Measurements from ENCODE around the gene CCR5AS.

Gene CCR5AS

DNA sequence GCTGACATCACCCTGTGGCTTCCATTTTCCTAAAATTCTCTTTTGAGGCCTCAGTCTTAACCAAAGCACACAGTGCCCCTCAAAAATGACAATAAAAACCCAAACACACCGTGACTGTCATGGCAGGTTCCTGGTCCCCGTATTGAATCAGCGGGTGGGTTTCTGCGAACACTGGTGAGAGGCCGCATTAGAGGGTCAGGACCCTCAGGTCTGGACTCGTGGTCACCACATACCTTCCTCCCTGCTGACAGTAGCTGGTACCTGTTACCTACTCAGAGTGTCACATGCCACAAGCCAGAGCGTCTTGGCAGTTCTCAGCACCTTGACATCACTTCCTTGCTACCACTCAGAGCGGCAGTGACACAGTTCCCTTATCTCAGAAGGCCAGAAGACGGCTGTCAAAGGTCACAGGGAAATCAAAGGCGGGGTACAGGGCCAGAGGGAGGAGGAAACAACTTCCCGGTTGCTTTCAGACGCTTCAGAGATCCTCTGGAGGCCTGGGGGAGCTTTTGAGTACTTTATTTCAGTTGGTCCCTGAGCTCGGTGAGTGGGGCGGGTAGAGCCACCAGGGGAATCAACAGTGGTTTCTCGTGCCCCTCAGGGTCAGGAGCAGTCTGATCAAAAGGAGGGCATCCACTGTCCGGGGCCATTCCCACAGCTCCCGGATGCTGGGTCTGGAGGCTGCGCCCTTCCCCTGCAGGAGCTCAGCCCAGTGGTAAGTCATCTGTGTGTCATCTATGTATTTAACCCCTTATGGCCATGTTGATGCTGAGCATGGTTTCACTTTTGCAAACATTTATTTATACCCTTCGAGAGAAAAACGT, at the start of gene CCR5AS, which contains the start of gene CCRL2:
TSS of gene CCR5AS (minus strand) at position 279 of the 824 bp plus-strand sequence.
TSS of gene CCRL2 (plus strand) at position 472 of the 824 bp plus-strand sequence. CDS start 821 bp downstream, outside the sequence.
- Histone ChIP-seq H3K27me3 (ENCODE audit: low read length) (no peaks in the 10 kb centered on the region), H3K79me2 (ENCODE audit: low read length) (no peaks in the 10 kb centered on the region), H3K27ac (ENCODE audit: low read length) (no peak within 1 kb of the TSS), H3K36me3 (ENCODE audit: insufficient read depth, low read length) (no peaks in the 10 kb centered on the region), H3K9me3 (ENCODE audit: low read length) (no peaks in the 10 kb centered on the region), H3K4me2 (ENCODE audit: low read depth, low read length, poor library complexity, severe bottlenecking) (no peak within 1 kb of the TSS), H4K20me1 (ENCODE audit: insufficient read depth, low read depth, low read length) (no peaks in the 10 kb centered on the region), H3K4me3 (ENCODE audit: low read length) (no peak within 1 kb of the TSS), H3K4me1 (ENCODE audit: low read length) (peaks cover 7% of the 10 kb centered on the region), H3K9me2 (replicated peaks; ENCODE audit: insufficient read depth, low read length) (no peaks in the 10 kb centered on the region), H3K9ac (ENCODE audit: low read length) (peak within 1 kb of the TSS; percentile 13; the same call in 1 of the 2 replicates), H2AFZ (ENCODE audit: low read length) (peak within 1 kb of the TSS; percentile 56; the same call in 1 of the 2 replicates)
- DNase-seq, result no peak

DNA sequence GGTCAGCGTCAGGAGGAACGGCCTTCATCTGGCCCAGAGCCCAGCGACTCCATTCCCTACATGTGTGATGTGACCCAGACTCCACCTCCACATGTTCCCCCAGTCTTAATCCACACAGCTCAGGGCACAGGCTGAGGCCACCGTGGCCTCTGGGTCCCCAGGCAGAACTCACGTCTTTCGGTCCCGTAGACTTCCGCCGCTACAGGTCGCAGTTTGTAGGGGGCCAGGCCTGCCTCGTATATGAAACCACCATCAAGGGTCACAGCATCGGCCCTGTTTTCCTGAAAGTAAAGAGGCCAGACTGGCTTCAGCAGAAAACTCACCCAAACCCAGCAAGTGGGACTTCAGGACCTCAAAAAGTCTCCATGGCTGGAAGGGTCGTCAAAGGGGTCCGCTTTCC, 49.3 kb upstream of the CCR5AS start:
- H3K79me2 ChIP-seq (ENCODE audit: low read length), result no peaks in the 10 kb centered on the region
- no peaks in the 10 kb centered on the region; the same call in 1 of the 2 replicates for H3K9me3 ChIP-seq (ENCODE audit: low read length)
- H3K9ac ChIP-seq (ENCODE audit: low read length), result no peak overlapping the region
- H2AFZ ChIP-seq (ENCODE audit: low read length), result no peak overlapping the region
- H3K27ac ChIP-seq (ENCODE audit: low read length), result no peak overlapping the region
- no peak overlapping the region for H3K4me2 ChIP-seq (ENCODE audit: low read depth, low read length, poor library complexity, severe bottlenecking)
- H3K4me1 ChIP-seq (ENCODE audit: low read length), result no peaks in the 10 kb centered on the region
- DNase-seq, result no peak
- 0 out of 2 replicates have a peak, but pooled peaks cover 8% of the 10 kb centered on the region for H4K20me1 ChIP-seq (ENCODE audit: insufficient read depth, low read depth, low read length)
- H3K36me3 ChIP-seq (ENCODE audit: insufficient read depth, low read length), result no peaks in the 10 kb centered on the region
- no peaks in the 10 kb centered on the region for H3K9me2 ChIP-seq (replicated peaks; ENCODE audit: insufficient read depth, low read length)
- no peak overlapping the region for H3K4me3 ChIP-seq (ENCODE audit: low read length)
- 0 out of 2 replicates have a peak, but pooled peaks cover 3% of the 10 kb centered on the region for H3K27me3 ChIP-seq (ENCODE audit: low read length)

DNA sequence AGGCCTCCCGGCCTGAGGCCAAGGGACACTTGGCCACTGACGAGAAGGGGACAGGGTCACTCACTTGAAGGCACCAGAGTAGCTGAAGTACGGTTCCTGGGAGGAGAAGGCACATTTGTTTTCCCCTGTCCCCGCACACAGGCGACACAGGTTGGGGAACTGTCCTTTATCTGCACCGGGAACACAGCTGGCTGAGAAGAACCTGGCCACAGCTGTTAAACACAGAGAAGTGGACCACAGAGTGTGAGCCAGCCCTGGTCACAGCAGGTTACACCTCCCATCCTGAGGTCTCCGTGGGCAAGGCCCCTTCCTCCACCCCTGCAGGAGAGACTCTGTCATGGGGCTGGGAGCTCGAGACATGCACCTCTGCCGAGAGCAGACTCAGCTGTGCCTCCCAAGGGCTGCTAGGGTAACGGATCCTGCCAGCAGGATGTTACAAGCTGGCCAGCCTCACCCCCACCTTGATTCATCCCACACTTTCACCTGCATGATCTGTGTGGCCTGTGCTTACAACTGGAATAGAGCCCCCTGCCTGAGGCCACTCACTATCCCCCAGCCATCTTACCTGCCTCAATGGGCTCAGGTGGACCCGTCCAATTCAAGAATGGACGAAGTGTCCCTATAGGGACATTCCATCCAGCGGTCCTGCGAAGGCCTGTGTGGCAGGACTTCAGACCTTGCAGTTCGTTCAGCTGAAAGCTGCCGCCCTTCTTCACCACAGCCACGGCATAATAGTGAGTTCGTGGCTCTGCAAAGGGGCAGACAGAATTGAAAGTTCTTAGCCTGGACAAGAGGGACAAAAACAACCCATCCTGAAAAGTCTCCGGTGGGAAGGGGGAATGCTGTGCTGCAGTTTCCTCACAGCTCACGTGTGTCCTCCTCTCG, 48.6 kb upstream of the CCR5AS start:
- Histone ChIP-seq H3K9me2 (replicated peaks; ENCODE audit: insufficient read depth, low read length) (no peaks in the 10 kb centered on the region), H4K20me1 (ENCODE audit: insufficient read depth, low read depth, low read length) (0 out of 2 replicates have a peak, but pooled peaks cover 8% of the 10 kb centered on the region), H3K4me1 (ENCODE audit: low read length) (no peaks in the 10 kb centered on the region), H3K27me3 (ENCODE audit: low read length) (no peaks in the 10 kb centered on the region), H2AFZ (ENCODE audit: low read length) (no peak overlapping the region), H3K36me3 (ENCODE audit: insufficient read depth, low read length) (no peaks in the 10 kb centered on the region), H3K79me2 (ENCODE audit: low read length) (no peaks in the 10 kb centered on the region), H3K27ac (ENCODE audit: low read length) (no peak overlapping the region), H3K9me3 (ENCODE audit: low read length) (no peaks in the 10 kb centered on the region), H3K9ac (ENCODE audit: low read length) (no peak overlapping the region), H3K4me2 (ENCODE audit: low read depth, low read length, poor library complexity, severe bottlenecking) (no peak overlapping the region), H3K4me3 (ENCODE audit: low read length) (no peak overlapping the region)
- no peak for DNase-seq

DNA sequence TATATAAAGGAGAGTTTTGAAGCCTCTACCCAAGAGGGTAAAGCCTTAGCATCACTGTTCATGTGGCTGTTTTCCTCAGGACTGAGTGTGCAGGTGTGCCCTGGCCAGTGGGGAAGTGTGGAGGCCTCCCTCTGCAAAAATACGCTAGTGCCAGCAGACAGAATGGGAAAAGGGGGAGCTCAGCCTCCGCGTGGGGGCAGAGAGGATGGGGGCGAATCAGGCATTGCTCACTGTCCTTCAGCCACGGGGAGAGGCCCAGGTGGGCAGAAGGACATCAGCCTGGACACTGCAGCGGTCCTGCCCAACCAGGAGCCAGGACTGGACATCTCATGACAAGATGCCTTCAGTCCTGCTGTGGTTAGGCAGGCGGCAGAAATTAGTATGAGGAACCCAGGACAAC, 47.7 kb upstream of the CCR5AS start:
- DNase-seq, result no peak

DNA sequence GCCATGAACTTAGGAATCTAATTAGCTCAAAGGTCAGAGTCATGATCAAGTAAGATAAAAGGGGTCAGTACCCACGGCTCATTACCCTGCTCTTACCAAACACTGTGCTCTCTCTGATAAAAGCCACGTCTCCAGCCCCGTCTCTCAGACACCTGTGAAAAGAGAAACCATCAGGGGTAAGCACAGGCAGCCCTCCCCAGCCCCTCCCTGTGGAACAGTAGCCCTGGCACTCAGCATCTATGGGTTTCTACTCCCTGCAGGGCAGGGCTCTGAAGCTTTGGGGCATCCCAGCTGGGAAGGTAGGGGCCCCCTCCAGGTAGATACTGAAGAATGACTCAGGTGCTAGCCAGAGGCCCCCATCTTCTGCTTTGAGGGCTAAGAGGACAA, 47.3 kb upstream of the CCR5AS start:
- Histone ChIP-seq H2AFZ (ENCODE audit: low read length) (no peak overlapping the region), H3K9me2 (replicated peaks; ENCODE audit: insufficient read depth, low read length) (no peaks in the 10 kb centered on the region), H3K9ac (ENCODE audit: low read length) (no peak overlapping the region), H3K79me2 (ENCODE audit: low read length) (no peaks in the 10 kb centered on the region), H3K4me3 (ENCODE audit: low read length) (no peak overlapping the region), H3K27me3 (ENCODE audit: low read length) (no peaks in the 10 kb centered on the region), H3K36me3 (ENCODE audit: insufficient read depth, low read length) (no peaks in the 10 kb centered on the region), H3K9me3 (ENCODE audit: low read length) (no peaks in the 10 kb centered on the region), H3K4me2 (ENCODE audit: low read depth, low read length, poor library complexity, severe bottlenecking) (no peak overlapping the region), H3K4me1 (ENCODE audit: low read length) (no peaks in the 10 kb centered on the region), H4K20me1 (ENCODE audit: insufficient read depth, low read depth, low read length) (0 out of 2 replicates have a peak, but pooled peaks cover 8% of the 10 kb centered on the region), H3K27ac (ENCODE audit: low read length) (no peak overlapping the region)
- no peak for DNase-seq

More for the DNA sequence above, 47.7 kb upstream of the CCR5AS start:
- Histone ChIP-seq H3K4me1 (ENCODE audit: low read length) (no peaks in the 10 kb centered on the region), H3K9me2 (replicated peaks; ENCODE audit: insufficient read depth, low read length) (no peaks in the 10 kb centered on the region), H3K4me3 (ENCODE audit: low read length) (no peak overlapping the region), H3K4me2 (ENCODE audit: low read depth, low read length, poor library complexity, severe bottlenecking) (no peak overlapping the region), H3K36me3 (ENCODE audit: insufficient read depth, low read length) (no peaks in the 10 kb centered on the region), H3K79me2 (ENCODE audit: low read length) (no peaks in the 10 kb centered on the region), H4K20me1 (ENCODE audit: insufficient read depth, low read depth, low read length) (0 out of 2 replicates have a peak, but pooled peaks cover 8% of the 10 kb centered on the region), H3K9me3 (ENCODE audit: low read length) (no peaks in the 10 kb centered on the region), H3K9ac (ENCODE audit: low read length) (no peak overlapping the region), H3K27ac (ENCODE audit: low read length) (no peak overlapping the region), H3K27me3 (ENCODE audit: low read length) (no peaks in the 10 kb centered on the region), H2AFZ (ENCODE audit: low read length) (no peak overlapping the region)

DNA sequence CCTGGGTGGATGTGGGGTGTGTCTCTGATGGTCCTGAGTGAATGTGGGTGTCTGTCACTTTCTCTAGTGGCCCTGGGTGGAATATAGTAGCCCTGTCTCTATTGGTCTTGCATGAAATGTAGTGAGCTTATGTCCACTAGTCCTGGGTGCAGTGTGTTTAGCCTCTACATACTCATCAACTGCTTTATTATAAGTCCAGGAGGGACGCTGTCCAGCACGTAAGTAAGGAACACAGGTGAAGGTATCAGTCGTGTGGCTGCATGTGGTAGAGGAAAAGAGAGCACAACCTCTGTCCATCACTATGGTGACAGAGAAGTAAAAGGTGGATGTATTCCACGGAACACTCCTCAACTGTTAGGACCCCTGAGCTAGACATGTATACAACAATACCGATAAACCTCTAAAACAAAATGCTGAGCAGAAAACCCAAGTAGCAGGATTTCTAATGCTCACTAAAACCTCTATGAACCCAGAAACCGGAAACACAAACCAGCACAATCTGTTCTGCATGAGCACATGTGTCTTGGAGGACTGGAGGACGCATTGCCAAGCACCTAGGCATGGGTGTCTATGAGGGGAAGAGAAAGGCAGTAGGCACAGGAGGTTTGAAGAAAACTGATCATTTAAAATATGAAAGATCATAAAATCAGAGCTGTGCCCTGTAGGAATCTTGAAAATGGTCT, 46.8 kb upstream of the CCR5AS start:
- Histone ChIP-seq H3K79me2 (ENCODE audit: low read length) (no peaks in the 10 kb centered on the region), H4K20me1 (ENCODE audit: insufficient read depth, low read depth, low read length) (0 out of 2 replicates have a peak, but pooled peaks cover 8% of the 10 kb centered on the region), H2AFZ (ENCODE audit: low read length) (no peak overlapping the region), H3K4me2 (ENCODE audit: low read depth, low read length, poor library complexity, severe bottlenecking) (no peak overlapping the region), H3K9ac (ENCODE audit: low read length) (no peak overlapping the region), H3K36me3 (ENCODE audit: insufficient read depth, low read length) (no peaks in the 10 kb centered on the region), H3K27ac (ENCODE audit: low read length) (no peak overlapping the region), H3K9me3 (ENCODE audit: low read length) (no peaks in the 10 kb centered on the region), H3K4me1 (ENCODE audit: low read length) (no peaks in the 10 kb centered on the region), H3K27me3 (ENCODE audit: low read length) (no peaks in the 10 kb centered on the region), H3K4me3 (ENCODE audit: low read length) (no peak overlapping the region), H3K9me2 (replicated peaks; ENCODE audit: insufficient read depth, low read length) (no peaks in the 10 kb centered on the region)
- no peak for DNase-seq

DNA sequence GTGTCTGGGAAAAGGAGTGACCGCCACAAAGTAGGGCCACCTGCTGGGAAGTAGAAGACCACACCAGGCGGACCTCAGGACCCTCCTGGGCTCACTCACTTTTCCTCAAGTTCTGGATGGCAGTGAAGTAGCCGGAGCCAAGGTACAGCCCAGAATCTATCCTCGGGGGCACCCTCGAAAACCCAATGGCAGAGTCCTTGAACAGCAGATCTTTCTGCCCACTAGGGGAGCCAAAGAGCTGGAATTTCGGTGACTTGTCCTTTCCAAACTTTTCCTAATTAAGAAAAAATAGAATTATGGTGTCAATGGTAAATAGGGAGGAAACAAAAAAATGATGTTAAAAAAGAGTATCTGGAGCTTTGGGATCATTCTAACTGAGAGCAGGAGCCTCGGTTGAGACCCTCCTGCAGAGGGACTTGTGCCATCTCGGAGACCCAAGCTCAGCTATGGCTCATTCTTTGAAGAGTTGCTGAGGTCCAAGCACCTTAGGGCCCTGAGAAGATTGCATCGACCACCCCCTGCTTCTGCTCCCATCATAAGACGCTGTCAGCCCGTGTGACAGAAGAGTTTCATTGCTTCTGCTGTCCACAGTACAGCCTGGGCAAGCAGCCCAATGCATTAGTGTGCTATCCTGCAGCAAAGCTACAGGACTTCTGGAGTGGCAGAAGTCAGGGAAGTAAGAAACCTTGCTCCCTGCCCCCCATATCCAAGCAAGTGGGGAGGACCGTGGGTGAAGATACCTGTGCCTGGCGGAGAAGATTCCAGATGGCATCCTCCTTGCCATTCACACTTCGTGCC, 43.1 kb upstream of the CCR5AS start:
- Histone ChIP-seq H3K9me3 (ENCODE audit: low read length) (no peaks in the 10 kb centered on the region), H3K4me1 (ENCODE audit: low read length) (no peaks in the 10 kb centered on the region), H3K27me3 (ENCODE audit: low read length) (no peaks in the 10 kb centered on the region), H3K4me3 (ENCODE audit: low read length) (no peak overlapping the region), H4K20me1 (ENCODE audit: insufficient read depth, low read depth, low read length) (peaks cover 2% of the 10 kb centered on the region; the same call in 1 of the 2 replicates), H3K36me3 (ENCODE audit: insufficient read depth, low read length) (no peaks in the 10 kb centered on the region), H3K9me2 (replicated peaks; ENCODE audit: insufficient read depth, low read length) (no peaks in the 10 kb centered on the region), H3K27ac (ENCODE audit: low read length) (no peak overlapping the region), H3K9ac (ENCODE audit: low read length) (no peak overlapping the region), H3K4me2 (ENCODE audit: low read depth, low read length, poor library complexity, severe bottlenecking) (no peak overlapping the region), H3K79me2 (ENCODE audit: low read length) (no peaks in the 10 kb centered on the region), H2AFZ (ENCODE audit: low read length) (no peak overlapping the region)
- DNase-seq, result peak; percentile 52
